GM21447 (cell line): ENCODE results near the gene DYSF.

Experiments
- ATAC-seq: cut with Tn5 transposase; IDR thresholded peaks from one replicate; pipeline ENCODE4 v1.9.1; 2021; ENCODE audit not compliant: unreplicated experiment

DYSF gene

GRCh38 chr2:71599038-71599437, 145.7 kb downstream of the DYSF start:
- no peak for ATAC-seq

- no peak for ATAC-seq
Measured at GRCh38 chr2:71599646-71600236, 146.4 kb downstream of the DYSF start.

- no peak for ATAC-seq
Measured at GRCh38 chr2:71600555-71600954, 147.2 kb downstream of the DYSF start.

GRCh38 chr2:71601136-71602114, 148.1 kb downstream of the DYSF start:
- ATAC-seq = no peak

GRCh38 chr2:71602115-71602495, 148.7 kb downstream of the DYSF start:
- ATAC-seq = no peak

- ATAC-seq = no peak
Measured at GRCh38 chr2:71602581-71602980, 149.2 kb downstream of the DYSF start.

- no peak for ATAC-seq
Measured at GRCh38 chr2:71603311-71603811, 150.0 kb downstream of the DYSF start.

GRCh38 chr2:71603851-71604725, 150.7 kb downstream of the DYSF start:
- no peak for ATAC-seq

GRCh38 chr2:71604726-71605120, 151.4 kb downstream of the DYSF start:
- no peak for ATAC-seq

GRCh38 chr2:71605173-71605641, 151.8 kb downstream of the DYSF start:
- ATAC-seq = no peak

- no peak for ATAC-seq
Measured at GRCh38 chr2:71605781-71606241, 152.4 kb downstream of the DYSF start.

GRCh38 chr2:71606244-71606643, 152.9 kb downstream of the DYSF start:
- no peak for ATAC-seq

GRCh38 chr2:71607151-71607889, 154.0 kb downstream of the DYSF start:
- no peak for ATAC-seq

GRCh38 chr2:71608034-71608433, 154.7 kb downstream of the DYSF start:
- no peak for ATAC-seq

GRCh38 chr2:71608441-71608840, 155.1 kb downstream of the DYSF start:
- no peak for ATAC-seq

- ATAC-seq = no peak
Measured at GRCh38 chr2:71609029-71609428, 155.7 kb downstream of the DYSF start.

- no peak for ATAC-seq
Measured at GRCh38 chr2:71609441-71609840, 156.1 kb downstream of the DYSF start.

GRCh38 chr2:71609958-71610357, 156.6 kb downstream of the DYSF start:
- no peak for ATAC-seq

GRCh38 chr2:71610671-71611070, 157.3 kb downstream of the DYSF start:
- no peak for ATAC-seq

GRCh38 chr2:71611247-71611646, 157.9 kb downstream of the DYSF start:
- ATAC-seq = no peak
